Activated CD4-positive, alpha-beta memory T cell treated with anti-CD3 and anti-CD28 coated beads, Interleukin-2, amount 10 ng/mL, durations not matched to agents 7 days and 5 days (primary cell): ENCODE measurements around the gene UBL5. TPM values are rescaled to one million over a fixed set of nuclear protein-coding genes. Genes with fewer than 3 reads are reported as not detected.
"Not testable (repeated sequence)": the region's sequence is repeated elsewhere in the genome, so short reads cannot be mapped to it uniquely, and the experiment has no call there.

ENCODE experiments used
- CTCF ChIA-PET: fragments of 350-600 bp; sonication (Branson Sonifier 250); formaldehyde crosslinking; loops from one replicate; lab custom pipeline; 2021; ENCODE audit warnings: antibody characterized with exemption, inconsistent platforms; lab: Charles Lee
- POLR2A ChIA-PET: fragments of 350-600 bp; sonication (Branson Sonifier 250); formaldehyde crosslinking; loops from one replicate; lab custom pipeline; 2021; ENCODE audit warnings: antibody characterized with exemption; lab: Charles Lee
- DNase-seq: peaks from one replicate; pipeline ENCODE4 v3.0.0-alpha.2; 2020
- H3K27ac Mint-ChIP-seq: one replicate; pipeline ENCODE4 v1.8.0; 2021; ENCODE audit warnings: mild to moderate bottlenecking, mixed read lengths
- H3K27me3 Mint-ChIP-seq: one replicate; pipeline ENCODE4 v1.8.0; 2021; ENCODE audit warnings: mixed read lengths
- H3K36me3 Mint-ChIP-seq: one replicate; pipeline ENCODE4 v1.8.0; 2021; ENCODE audit warnings: low read depth, mixed read lengths
- H3K4me1 Mint-ChIP-seq: one replicate; pipeline ENCODE4 v1.8.0; 2021; ENCODE audit warnings: mixed read lengths
- H3K4me3 Mint-ChIP-seq: one replicate; pipeline ENCODE4 v1.8.0; 2021; ENCODE audit warnings: mild to moderate bottlenecking, mixed read lengths
- H3K9me3 Mint-ChIP-seq: one replicate; pipeline ENCODE4 v1.8.0; 2021; ENCODE audit warnings: mixed read lengths
- total RNA-seq, 2 experiments: library from RNA; stranded (reverse); gene quantifications; one replicate each; pipeline ENCODE4 v1.2.3, GENCODE V29; 2021

The UBL5 gene
- total RNA-seq, 2 experiments from 2014 or later = 339 to 372 TPM

- Mint-ChIP-seq H3K9me3 (no peaks in the 10 kb centered on the region), H3K36me3 (peaks cover 72% of the 10 kb centered on the region), H3K4me3 (no peak overlapping the region), H3K4me1 (peaks cover 15% of the 10 kb centered on the region), H3K27ac (no peak overlapping the region), H3K27me3 (no peaks in the 10 kb centered on the region)
- CTCF ChIA-PET = no interaction called here
- no peak for DNase-seq
- POLR2A ChIA-PET = interaction anchor here (1.6 kb wide), 1 partner anchor 16 kb away, joined by 4 read pairs; the partner anchor contains the start of gene UBL5
Observed at GRCh38 chr19:9842834-9843625, 15.3 kb downstream of the UBL5 start.

- H3K27me3 Mint-ChIP-seq, POLR2A ChIA-PET, DNase-seq, H3K27ac Mint-ChIP-seq, CTCF ChIA-PET, H3K4me3 Mint-ChIP-seq, H3K9me3 Mint-ChIP-seq: not testable (repeated sequence)
- Mint-ChIP-seq H3K4me1 (peaks cover 14% of the 10 kb centered on the region), H3K36me3 (peaks cover 71% of the 10 kb centered on the region)
Observed at GRCh38 chr19:9843626-9844273, 16.0 kb downstream of the UBL5 start.

GRCh38 chr19:9847087-9847671 lies 19.5 kb downstream of the UBL5 start:
- no peak overlapping the region for H3K27ac Mint-ChIP-seq
- CTCF ChIA-PET = no interaction called here

GRCh38 chr19:9848060-9848459 lies 20.3 kb downstream of the UBL5 start:
- H3K9me3 Mint-ChIP-seq = no peaks in the 10 kb centered on the region
- H3K36me3 Mint-ChIP-seq = peaks cover 32% of the 10 kb centered on the region
- peak; percentile 49 for DNase-seq
- POLR2A ChIA-PET = no interaction called here
- peaks cover 12% of the 10 kb centered on the region for H3K4me1 Mint-ChIP-seq
- no peak overlapping the region for H3K27ac Mint-ChIP-seq
- CTCF ChIA-PET = no interaction called here
- H3K27me3 Mint-ChIP-seq = no peaks in the 10 kb centered on the region
- no peak overlapping the region for H3K4me3 Mint-ChIP-seq

More at GRCh38 chr19:9847087-9847671, 19.5 kb downstream of the UBL5 start:
- DNase-seq = peak; percentile 42
- H3K36me3 Mint-ChIP-seq = peaks cover 40% of the 10 kb centered on the region
- H3K9me3 Mint-ChIP-seq = no peaks in the 10 kb centered on the region
- H3K4me3 Mint-ChIP-seq = no peak overlapping the region
- peaks cover 12% of the 10 kb centered on the region for H3K4me1 Mint-ChIP-seq
- POLR2A ChIA-PET = interaction anchor here (0.6 kb wide), 1 partner anchor 19 kb away, joined by 3 read pairs; the partner anchor contains the start of gene UBL5
- no peaks in the 10 kb centered on the region for H3K27me3 Mint-ChIP-seq

- Mint-ChIP-seq H3K27me3 (no peaks in the 10 kb centered on the region), H3K36me3 (peaks cover 26% of the 10 kb centered on the region), H3K27ac (no peak overlapping the region), H3K9me3 (no peaks in the 10 kb centered on the region), H3K4me1 (peaks cover 12% of the 10 kb centered on the region), H3K4me3 (no peak overlapping the region)
- POLR2A ChIA-PET = no interaction called here
- CTCF ChIA-PET = no interaction called here
- DNase-seq = no peak
Observed at GRCh38 chr19:9848762-9849161, 21.0 kb downstream of the UBL5 start.

- no peaks in the 10 kb centered on the region for H3K9me3 Mint-ChIP-seq
- H3K27me3 Mint-ChIP-seq = no peaks in the 10 kb centered on the region
- H3K4me3 Mint-ChIP-seq = no peak overlapping the region
- H3K4me1 Mint-ChIP-seq = peaks cover 11% of the 10 kb centered on the region
- no peak for DNase-seq
- peaks cover 17% of the 10 kb centered on the region for H3K36me3 Mint-ChIP-seq
- POLR2A ChIA-PET = no interaction called here
- H3K27ac Mint-ChIP-seq = no peak overlapping the region
- CTCF ChIA-PET = no interaction called here
Observed at GRCh38 chr19:9849791-9850190, 22.1 kb downstream of the UBL5 start.

GRCh38 chr19:9850235-9850959 lies 22.7 kb downstream of the UBL5 start:
- POLR2A ChIA-PET = interaction anchor here (1.0 kb wide), 1 partner anchor 10 kb away, joined by 3 read pairs; no protein-coding TSS in a partner anchor

GRCh38 chr19:9854282-9854846 lies 26.6 kb downstream of the UBL5 start:
- H3K4me1 Mint-ChIP-seq = peaks cover 29% of the 10 kb centered on the region

More at GRCh38 chr19:9850235-9850959, 22.7 kb downstream of the UBL5 start:
- Mint-ChIP-seq H3K4me1 (peaks cover 9% of the 10 kb centered on the region), H3K4me3 (no peak overlapping the region), H3K9me3 (no peaks in the 10 kb centered on the region), H3K27ac (no peak overlapping the region), H3K36me3 (peaks cover 11% of the 10 kb centered on the region), H3K27me3 (no peaks in the 10 kb centered on the region)
- DNase-seq = no peak
- CTCF ChIA-PET = no interaction called here

GRCh38 chr19:9856609-9857008 lies 28.9 kb downstream of the UBL5 start:
- Mint-ChIP-seq H3K4me3 (peak overlapping the region; percentile 31), H3K4me1 (peaks cover 50% of the 10 kb centered on the region), H3K9me3 (no peaks in the 10 kb centered on the region), H3K27ac (peak overlapping the region; percentile 59), H3K27me3 (no peaks in the 10 kb centered on the region), H3K36me3 (peaks cover 5% of the 10 kb centered on the region)
- POLR2A ChIA-PET = interaction anchor here (2.5 to 3.5 kb wide), 3 partner anchors 10 to 28 kb away, joined by 10 to 22 read pairs (median 18); partner anchors contain the start of genes PIN1 and UBL5
- no peak for DNase-seq
- CTCF ChIA-PET = no interaction called here

More at GRCh38 chr19:9854282-9854846, 26.6 kb downstream of the UBL5 start:
- ChIA-PET CTCF (no interaction called here), POLR2A (no interaction called here)
- no peak for DNase-seq
- H3K27me3 Mint-ChIP-seq = no peaks in the 10 kb centered on the region
- no peaks in the 10 kb centered on the region for H3K9me3 Mint-ChIP-seq
- no peak overlapping the region for H3K27ac Mint-ChIP-seq
- H3K36me3 Mint-ChIP-seq = peaks cover 5% of the 10 kb centered on the region
- H3K4me3 Mint-ChIP-seq = no peak overlapping the region

GRCh38 chr19:9857076-9857721 lies 29.5 kb downstream of the UBL5 start:
- H3K27me3 Mint-ChIP-seq = no peaks in the 10 kb centered on the region
- peaks cover 56% of the 10 kb centered on the region for H3K4me1 Mint-ChIP-seq

GRCh38 chr19:9857920-9858746 lies 30.4 kb downstream of the UBL5 start:
- Mint-ChIP-seq H3K4me1 (peaks cover 65% of the 10 kb centered on the region), H3K27me3 (no peaks in the 10 kb centered on the region), H3K36me3 (peaks cover 9% of the 10 kb centered on the region), H3K4me3 (peak overlapping the region; percentile 77), H3K9me3 (no peaks in the 10 kb centered on the region), H3K27ac (peak overlapping the region; percentile 95)
- DNase-seq = peak; percentile 36
- CTCF ChIA-PET = interaction anchor here (0.5 kb wide), 1 partner anchor 152 kb away, joined by 5 read pairs; no protein-coding TSS in a partner anchor
- POLR2A ChIA-PET = interaction anchor here (0.7 to 3.5 kb wide), 5 partner anchors 9 to 239 kb away, joined by 3 to 22 read pairs (median 10); partner anchors contain the start of genes PIN1 and UBL5

More at GRCh38 chr19:9857076-9857721, 29.5 kb downstream of the UBL5 start:
- no peaks in the 10 kb centered on the region for H3K9me3 Mint-ChIP-seq
- ChIA-PET CTCF (interaction anchor here (0.5 kb wide), 1 partner anchor 151 kb away, joined by 5 read pairs; no protein-coding TSS in a partner anchor), POLR2A (interaction anchor here (1.3 to 3.5 kb wide), 4 partner anchors 10 to 28 kb away, joined by 4 to 22 read pairs (median 14); partner anchors contain the start of genes PIN1 and UBL5)
- peak overlapping the region; percentile 77 for H3K4me3 Mint-ChIP-seq
- peaks cover 5% of the 10 kb centered on the region for H3K36me3 Mint-ChIP-seq
- no peak for DNase-seq
- peak overlapping the region; percentile 95 for H3K27ac Mint-ChIP-seq
